Measurements from ENCODE around the gene NFIC. TPM values are rescaled to one million over a fixed set of nuclear protein-coding genes. Genes with fewer than 3 reads are reported as not detected.

NFIC gene
- total and polyA plus RNA-seq, 2 of the 4 experiments (the other 2 are of a cell fraction), result 21.9 to 32.1 TPM

DNA sequence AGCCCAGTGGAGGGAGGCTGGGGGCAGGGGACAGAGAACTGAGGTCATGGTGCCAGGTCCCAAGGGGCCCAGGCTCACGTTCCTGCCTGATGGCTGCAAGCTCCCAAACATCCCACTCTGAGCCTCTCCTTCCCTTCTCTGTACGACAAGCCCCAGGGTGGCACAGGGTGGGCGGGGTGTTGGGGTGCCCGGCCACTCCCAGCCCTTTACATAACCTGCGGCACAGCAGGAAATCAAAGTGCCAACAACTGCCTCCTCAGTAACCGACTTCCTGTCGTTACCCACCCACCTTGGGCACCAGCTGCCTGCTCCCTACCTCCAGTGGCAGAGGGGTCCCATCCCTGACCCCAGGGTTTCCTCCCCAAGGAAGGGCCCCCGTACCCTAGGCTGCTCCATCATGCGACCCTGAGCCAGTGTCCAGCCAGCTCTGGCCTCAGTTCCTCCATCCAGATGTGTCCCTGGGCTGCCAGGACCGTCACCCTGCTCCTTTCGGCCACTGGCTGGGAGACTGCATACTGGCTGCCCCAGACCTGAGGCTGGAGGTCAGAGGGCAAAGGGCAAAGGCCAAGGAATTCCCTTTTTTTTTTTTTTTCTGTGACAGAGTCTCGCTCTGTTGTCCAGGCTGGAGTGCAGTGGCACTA lies 27.7 kb upstream of the NFIC start:
- WGBS, 2 experiments (ENCODE audit: extremely low coverage in 2 of 2, insufficient read length in 1 of 2), result 82% methylated on average over 8 of the region's 12 CpGs; no CpG with 5 or more reads in 1 of the 2 experiments
- H3K79me1 ChIP-seq (ENCODE audit: low read depth in 1 of 2, low read length in 2 of 2), result no peaks in the 10 kb centered on the region; a peak in 1 of 4 replicates

More for the DNA sequence above, 27.7 kb upstream of the NFIC start:
- TF ChIP-seq CHD1 (IDR thresholded peaks at IDR 0.05; ENCODE audit: low read depth, low read length), result no peak
- TF ChIP-seq POLR2A (IDR thresholded peaks at IDR 0.05; ENCODE audit: low read depth, low read length), result no peak
- TF ChIP-seq RCOR1 (IDR thresholded peaks at IDR 0.05; ENCODE audit: insufficient replicate concordance, low read length), result no peak
- no peak for TF ChIP-seq BHLHE40 (IDR thresholded peaks at IDR 0.05; ENCODE audit: low read depth, low read length)
- no peak for TF ChIP-seq NFE2L2 (IDR thresholded peaks at IDR 0.05; ENCODE audit: low read depth, low read length)
- TF ChIP-seq, protein P1, sequence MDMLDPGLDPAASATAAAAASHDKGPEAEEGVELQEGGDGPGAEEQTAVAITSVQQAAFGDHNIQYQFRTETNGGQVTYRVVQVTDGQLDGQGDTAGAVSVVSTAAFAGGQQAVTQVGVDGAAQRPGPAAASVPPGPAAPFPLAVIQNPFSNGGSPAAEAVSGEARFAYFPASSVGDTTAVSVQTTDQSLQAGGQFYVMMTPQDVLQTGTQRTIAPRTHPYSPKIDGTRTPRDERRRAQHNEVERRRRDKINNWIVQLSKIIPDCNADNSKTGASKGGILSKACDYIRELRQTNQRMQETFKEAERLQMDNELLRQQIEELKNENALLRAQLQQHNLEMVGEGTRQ (IDR thresholded peaks at IDR 0.05; ENCODE audit: low read depth, low read length), result no peak
- TF ChIP-seq MAFK (IDR thresholded peaks at IDR 0.05; ENCODE audit: low read depth, low read length), result no peak
- no peak for TF ChIP-seq SMC3 (IDR thresholded peaks at IDR 0.05; ENCODE audit: low read depth, low read length)
- H2BK15ac ChIP-seq (ENCODE audit: low read depth, low read length), result no peak overlapping the region
- peaks cover 26% of the 10 kb centered on the region for H3K4me1 ChIP-seq (ENCODE audit: control insufficient read depth, insufficient read depth, low read length)
- no peak overlapping the region for H3K9ac ChIP-seq (ENCODE audit: low read depth, low read length)
- H3K9me1 ChIP-seq (ENCODE audit: insufficient read depth, low read length), result peaks cover 9% of the 10 kb centered on the region; the same call in 1 of the 2 replicates
- no peak overlapping the region for H3K4me3 ChIP-seq (ENCODE audit: insufficient read depth, low read depth, low read length)
- H4K8ac ChIP-seq (ENCODE audit: low read depth in 2 of 2, low read length in 2 of 2), result no peak overlapping the region
- CTCF ChIA-PET, result no interaction called here
- H4K5ac ChIP-seq (ENCODE audit: low read depth, low read length), result no peak overlapping the region
- H3K36me3 ChIP-seq (ENCODE audit: control insufficient read depth, insufficient read depth, low read length), result no peaks in the 10 kb centered on the region
- H3K14ac ChIP-seq (replicated peaks; ENCODE audit: low read depth, low read length), result no peak overlapping the region
- no peak for DNase-seq
- BruUV-seq (replicated peaks), result no TSS peak
- H2AK5ac ChIP-seq (ENCODE audit: low read depth, low read length), result 0 out of 2 replicates have a peak overlapping the region, but pooled peaks have one; percentile 50
- H2BK20ac ChIP-seq (ENCODE audit: low read depth, low read length), result no peak overlapping the region
- dilution Hi-C loops (cut with HindIII; ENCODE audit: low sequenced_read_pairs, unreplicated experiment), result no loop called here
- H2AK9ac ChIP-seq (replicated peaks; ENCODE audit: low read depth, low read length, poor library complexity), result no peak overlapping the region
- no peak overlapping the region for H3K4ac ChIP-seq (ENCODE audit: low read depth, low read length)
- H3K27ac ChIP-seq (ENCODE audit: insufficient read depth, low read length), result no peak overlapping the region
- no peaks in the 10 kb centered on the region for H4K20me1 ChIP-seq (ENCODE audit: insufficient read depth, low read length)
- H3K56ac ChIP-seq (ENCODE audit: extremely low read depth, insufficient read depth, low read length), result no peak overlapping the region
- POLR2A ChIA-PET (ENCODE audit: unreplicated experiment), result no interaction called here
- no peak overlapping the region for H3K4me2 ChIP-seq (ENCODE audit: low read depth, low read length)
- no peak overlapping the region for H2BK5ac ChIP-seq (ENCODE audit: low read depth, low read length, poor library complexity, severe bottlenecking)
- no peaks in the 10 kb centered on the region for H3K27me3 ChIP-seq (ENCODE audit: control insufficient read depth, insufficient read depth, low read length)
- no peak overlapping the region for H3K23ac ChIP-seq (ENCODE audit: low read depth, low read length)
- in situ Hi-C loops (cut with MboI; ENCODE audit: low sequenced_read_pairs), result no loop called here
- H3K18ac ChIP-seq (ENCODE audit: low read depth, low read length), result no peak overlapping the region
- H3K9me3 ChIP-seq (ENCODE audit: control insufficient read depth, insufficient read depth, low read length), result no peaks in the 10 kb centered on the region
- H2BK120ac ChIP-seq (ENCODE audit: low read depth, low read length), result no peak overlapping the region
- ATAC-seq (ENCODE audit: low read depth), result no peak
- intact Hi-C loops (cut with micrococcal nuclease), result no loop called here
- no peak overlapping the region for H2AFZ ChIP-seq (replicated peaks; ENCODE audit: low read length, poor library complexity)
- H4K91ac ChIP-seq (ENCODE audit: insufficient read depth, low read depth, low read length), result no peak overlapping the region
